Kidney glomerular epithelial cell (primary cell): ENCODE results near the gene HDAC4.
"Not testable (repeated sequence)": the region's sequence is repeated elsewhere in the genome, so short reads cannot be mapped to it uniquely, and the experiment has no call there.

Experiments used
- DNase-seq: peaks from one replicate; lab custom pipeline; 2025; lab: John Stamatoyannopoulos, UW

HDAC4 gene

GRCh38 chr2:239081622-239082021 lies 319.2 kb downstream of the HDAC4 start:
- no peak for DNase-seq

- DNase-seq, result no peak
Measured at GRCh38 chr2:239081046-239081445, 319.8 kb downstream of the HDAC4 start.

GRCh38 chr2:239079671-239080294 lies 321.0 kb downstream of the HDAC4 start:
- DNase-seq, result no peak

- DNase-seq, result no peak
Measured at GRCh38 chr2:239078128-239078924, 322.5 kb downstream of the HDAC4 start.

GRCh38 chr2:239077260-239077659 lies 323.6 kb downstream of the HDAC4 start:
- no peak for DNase-seq

GRCh38 chr2:239075918-239076758 lies 324.7 kb downstream of the HDAC4 start:
- no peak for DNase-seq

GRCh38 chr2:239073745-239074530 lies 326.9 kb downstream of the HDAC4 start:
- DNase-seq, result no peak

GRCh38 chr2:239073270-239073669 lies 327.6 kb downstream of the HDAC4 start:
- DNase-seq, result no peak

GRCh38 chr2:239072786-239073185 lies 328.0 kb downstream of the HDAC4 start:
- DNase-seq, result no peak

- no peak for DNase-seq
Measured at GRCh38 chr2:239070466-239070865, 330.4 kb downstream of the HDAC4 start.

GRCh38 chr2:239069362-239070333 lies 331.2 kb downstream of the HDAC4 start:
- DNase-seq, result not testable (repeated sequence)

- DNase-seq, result no peak
Measured at GRCh38 chr2:239068411-239068810, 332.4 kb downstream of the HDAC4 start.

- no peak for DNase-seq
Measured at GRCh38 chr2:239067196-239067865, 333.5 kb downstream of the HDAC4 start.

GRCh38 chr2:239066597-239066996 lies 334.2 kb downstream of the HDAC4 start:
- DNase-seq, result no peak

GRCh38 chr2:239065962-239066361 lies 334.9 kb downstream of the HDAC4 start:
- no peak for DNase-seq

GRCh38 chr2:239065537-239065936 lies 335.3 kb downstream of the HDAC4 start:
- no peak for DNase-seq

GRCh38 chr2:239064891-239065290 lies 335.9 kb downstream of the HDAC4 start:
- no peak for DNase-seq

- no peak for DNase-seq
Measured at GRCh38 chr2:239064253-239064652, 336.6 kb downstream of the HDAC4 start.

- no peak for DNase-seq
Measured at GRCh38 chr2:239062743-239063142, 338.1 kb downstream of the HDAC4 start.
